ENCODE measurements around the gene FDX2.
"Not testable (repeated sequence)": the region's sequence is repeated elsewhere in the genome, so short reads cannot be mapped to it uniquely, and the experiment has no call there.

The FDX2 gene

GRCh38 chr19:10315335-10316214, at the start of gene FDX2:
Gene FDX2, minus strand, starts transcription at chr19:10316015. Its CDS starts 19 bp downstream, at chr19:10315996.
- in situ Hi-C loops (cut with MboI; ENCODE audit: low sequenced_read_pairs) = no loop called here

- in situ Hi-C loops (cut with MboI; ENCODE audit: low sequenced_read_pairs) = no loop called here
Observed at GRCh38 chr19:10365518-10365917, 49.7 kb upstream of the FDX2 start.

- in situ Hi-C loops (cut with MboI; ENCODE audit: low sequenced_read_pairs) = no loop called here
Observed at GRCh38 chr19:10364644-10365043, 48.8 kb upstream of the FDX2 start.

- in situ Hi-C loops (cut with MboI; ENCODE audit: low sequenced_read_pairs) = no loop called here
Observed at GRCh38 chr19:10363789-10364281, 48.0 kb upstream of the FDX2 start.

GRCh38 chr19:10362259-10362658, 46.4 kb upstream of the FDX2 start:
- in situ Hi-C loops (cut with MboI; ENCODE audit: low sequenced_read_pairs) = no loop called here

- in situ Hi-C loops (cut with MboI; ENCODE audit: low sequenced_read_pairs) = no loop called here
Observed at GRCh38 chr19:10361569-10362011, 45.8 kb upstream of the FDX2 start.

- in situ Hi-C loops (cut with MboI; ENCODE audit: low sequenced_read_pairs) = no loop called here
Observed at GRCh38 chr19:10356431-10356830, 40.6 kb upstream of the FDX2 start.

- in situ Hi-C loops (cut with MboI; ENCODE audit: low sequenced_read_pairs) = no loop called here
Observed at GRCh38 chr19:10353793-10354391, 38.1 kb upstream of the FDX2 start.

- in situ Hi-C loops (cut with MboI; ENCODE audit: low sequenced_read_pairs) = no loop called here
Observed at GRCh38 chr19:10352764-10353671, 37.2 kb upstream of the FDX2 start.

- in situ Hi-C loops (cut with MboI; ENCODE audit: low sequenced_read_pairs) = no loop called here
Observed at GRCh38 chr19:10346509-10346908, 30.7 kb upstream of the FDX2 start.

- in situ Hi-C loops (cut with MboI; ENCODE audit: low sequenced_read_pairs) = no loop called here
Observed at GRCh38 chr19:10344780-10345179, 29.0 kb upstream of the FDX2 start.

GRCh38 chr19:10343495-10343894, 27.7 kb upstream of the FDX2 start:
- in situ Hi-C loops (cut with MboI; ENCODE audit: low sequenced_read_pairs) = no loop called here

- in situ Hi-C loops (cut with MboI; ENCODE audit: low sequenced_read_pairs) = no loop called here
Observed at GRCh38 chr19:10339977-10340376, 24.2 kb upstream of the FDX2 start.

GRCh38 chr19:10339380-10339960, 23.7 kb upstream of the FDX2 start, which contains the start of gene ICAM3:
Gene ICAM3, minus strand, starts transcription at chr19:10339624. Its CDS starts 10 bp downstream, at chr19:10339614.
- in situ Hi-C loops (cut with MboI; ENCODE audit: low sequenced_read_pairs) = no loop called here

GRCh38 chr19:10338940-10339339, 23.1 kb upstream of the FDX2 start:
- in situ Hi-C loops (cut with MboI; ENCODE audit: low sequenced_read_pairs) = no loop called here

- in situ Hi-C loops (cut with MboI; ENCODE audit: low sequenced_read_pairs) = not testable (repeated sequence)
Observed at GRCh38 chr19:10336725-10337124, 20.9 kb upstream of the FDX2 start.

GRCh38 chr19:10335352-10335985, 19.7 kb upstream of the FDX2 start:
- in situ Hi-C loops (cut with MboI; ENCODE audit: low sequenced_read_pairs) = no loop called here

- in situ Hi-C loops (cut with MboI; ENCODE audit: low sequenced_read_pairs) = no loop called here
Observed at GRCh38 chr19:10334588-10335351, 19.0 kb upstream of the FDX2 start.
